CD4-positive, alpha-beta T cell treated with Interleukin-10 for 1 hour (primary cell): ENCODE data around the gene BARHL2.

Experiments
- DNase-seq: peaks from one replicate; pipeline ENCODE4 v3.0.0-alpha.2; 2020

BARHL2 gene

DNA sequence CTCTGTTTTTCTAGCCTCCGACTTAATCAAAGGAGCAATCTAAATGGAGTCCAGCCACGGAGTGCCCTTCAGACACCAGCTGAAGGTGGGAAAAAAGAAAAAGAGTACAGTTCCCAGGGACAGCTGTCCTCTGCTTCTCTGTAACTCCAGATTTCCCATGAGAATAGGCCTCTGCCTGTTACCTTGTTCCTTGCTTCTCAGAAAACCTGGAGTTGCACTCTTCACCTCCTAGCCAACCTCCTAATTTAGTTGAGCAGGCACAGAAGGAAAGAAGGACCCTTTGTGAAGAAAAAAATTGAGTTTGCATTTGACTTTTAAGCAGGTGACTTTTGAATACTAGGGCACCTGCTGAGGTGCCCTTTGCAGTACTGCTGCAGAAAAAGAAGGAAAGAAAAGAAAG, 8.3 kb downstream of the BARHL2 start:
- DNase-seq = no peak

DNA sequence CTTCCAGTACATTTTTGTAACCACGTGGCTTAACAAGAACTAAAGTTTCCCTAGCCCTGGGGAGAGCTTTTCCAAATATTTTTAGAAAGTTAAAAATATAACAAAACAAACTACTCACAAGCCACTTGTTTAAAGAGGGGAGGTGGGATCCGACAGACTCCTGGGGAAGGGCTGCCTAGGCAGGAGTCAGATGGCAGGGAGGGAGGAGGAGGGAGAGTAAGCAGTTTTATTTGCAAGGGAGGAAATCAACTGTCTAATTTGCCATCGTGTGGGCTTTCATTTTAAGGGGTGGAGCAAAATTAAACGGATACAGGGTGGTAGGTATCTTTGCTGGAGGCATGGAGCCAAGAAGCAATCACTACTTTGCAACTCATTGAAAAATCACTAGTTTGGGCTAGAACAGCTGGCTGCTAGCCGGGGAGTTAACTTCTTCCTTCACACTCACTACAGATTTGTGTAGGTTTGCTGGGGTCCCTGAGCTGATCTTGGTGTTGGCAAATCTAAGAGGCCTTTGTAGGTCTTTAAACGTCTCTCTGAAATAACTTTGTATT, 8.8 kb downstream of the BARHL2 start:
- DNase-seq = no peak

DNA sequence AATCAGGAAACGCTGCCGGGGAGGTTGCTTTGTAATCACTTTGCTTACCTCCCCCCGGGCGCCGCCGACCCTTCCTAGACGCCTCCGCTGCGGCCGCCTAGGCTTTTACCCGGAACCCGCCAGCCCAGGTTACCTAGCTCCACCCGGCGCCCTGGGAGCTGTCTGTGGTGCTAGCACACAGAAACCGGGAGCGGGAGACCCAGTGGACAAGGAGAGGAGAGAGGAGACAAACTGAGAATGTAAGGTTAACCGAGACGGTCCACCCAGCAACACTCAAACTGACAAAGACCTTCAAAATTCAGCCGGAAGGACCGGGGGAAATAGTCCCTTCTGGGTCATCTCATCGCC, 9.8 kb downstream of the BARHL2 start:
- no peak for DNase-seq

DNA sequence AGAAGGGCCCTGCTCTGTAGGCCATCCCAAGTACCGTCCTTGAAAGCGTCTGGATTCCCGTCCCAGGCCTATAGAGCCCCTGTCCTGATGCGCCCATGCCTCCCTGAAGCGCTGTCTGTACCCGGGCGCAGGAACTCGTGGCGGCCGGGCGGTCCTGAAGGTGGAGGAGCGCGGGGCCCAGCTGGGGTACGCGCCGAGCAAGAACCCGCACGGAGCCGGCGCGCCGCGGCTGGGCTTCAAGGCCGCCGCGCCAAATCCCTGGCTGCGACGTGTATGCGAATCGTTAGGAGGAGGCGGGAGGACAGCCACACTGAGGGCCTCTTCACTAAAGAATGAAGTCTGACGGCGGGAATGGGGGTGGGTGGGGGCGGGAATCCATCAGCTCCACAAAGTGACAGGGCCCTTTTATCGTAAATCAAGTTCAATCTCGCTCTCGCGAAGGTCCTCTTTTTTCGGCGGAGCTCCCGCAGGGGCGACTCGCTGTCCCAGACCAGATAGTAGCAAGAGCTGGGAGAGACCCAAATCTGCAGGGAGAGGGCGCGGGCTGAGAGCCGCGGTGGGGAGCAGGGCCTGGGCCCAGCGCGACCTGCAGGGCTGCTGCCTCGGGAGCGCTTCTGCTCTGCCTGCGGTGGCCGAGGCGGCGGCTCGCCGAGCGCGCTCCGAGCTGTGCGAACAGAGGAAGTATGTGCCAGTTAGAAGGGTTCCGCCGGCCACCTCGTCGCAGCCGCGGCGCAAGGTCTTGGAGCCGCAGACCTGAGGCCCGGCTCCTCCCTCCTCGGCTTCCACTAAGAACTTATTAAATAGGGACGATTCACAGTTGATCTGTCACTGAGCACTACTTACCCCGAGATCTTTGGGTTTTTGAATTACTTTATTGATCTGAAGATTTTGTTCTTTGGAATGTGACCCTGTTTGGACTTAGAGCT, 10.4 kb downstream of the BARHL2 start:
- DNase-seq = no peak

- DNase-seq = no peak
Measured at GRCh38 chr1:90705956-90706355, 11.1 kb downstream of the BARHL2 start.

DNA sequence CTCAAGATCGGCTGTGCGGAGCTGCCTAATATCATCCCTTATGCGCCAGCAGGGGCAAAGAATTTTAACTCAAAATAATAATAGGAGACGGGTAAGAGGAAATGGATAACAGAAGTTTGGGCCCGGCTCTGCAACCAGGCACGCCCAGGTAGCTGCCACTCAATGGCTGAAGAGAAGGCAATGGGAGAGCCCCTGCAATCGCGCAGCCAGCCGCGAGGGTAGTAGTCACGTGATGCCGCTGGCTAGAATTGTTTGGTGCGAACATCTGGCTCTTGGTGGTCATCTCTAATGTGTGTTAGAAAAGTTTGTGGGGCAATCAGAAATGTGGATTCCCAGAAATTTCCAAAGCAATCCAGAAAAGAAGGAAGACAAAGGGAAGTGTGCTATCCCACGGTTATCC, 12.3 kb downstream of the BARHL2 start:
- no peak for DNase-seq

- DNase-seq = no peak
Measured at GRCh38 chr1:90694846-90695245, 22.3 kb downstream of the BARHL2 start.

GRCh38 chr1:90687747-90688146, 29.4 kb downstream of the BARHL2 start:
- DNase-seq = no peak

DNA sequence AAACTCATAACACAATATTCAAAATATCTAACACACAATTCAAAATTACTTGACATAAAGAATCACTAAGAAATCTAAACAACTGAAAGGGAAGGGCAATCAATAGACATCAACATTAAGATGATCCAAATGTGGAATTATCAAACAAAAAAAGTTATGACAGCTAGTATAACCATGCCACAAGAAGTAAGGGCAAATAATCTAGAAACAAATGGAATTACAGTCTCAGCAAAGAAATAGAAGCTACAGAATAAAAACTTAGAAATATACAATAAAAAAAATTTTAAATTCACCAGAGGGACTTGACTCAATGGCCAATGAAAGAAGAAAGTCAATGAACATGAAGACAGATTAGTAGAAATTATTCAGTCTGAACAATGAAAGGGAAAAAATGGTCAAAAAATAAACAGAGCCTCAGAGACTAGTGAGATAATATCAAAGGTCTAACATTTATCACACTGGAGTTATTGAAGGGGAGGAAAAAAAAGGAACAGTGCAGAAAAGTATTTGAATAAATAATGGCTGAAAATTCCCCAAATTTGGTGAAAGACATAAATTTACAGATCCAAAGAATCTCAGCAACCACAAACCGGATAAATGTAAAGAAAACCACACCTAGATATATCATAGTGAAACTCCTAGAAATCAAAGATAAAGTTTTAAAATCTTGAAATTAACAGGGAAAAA, 41.8 kb downstream of the BARHL2 start:
- DNase-seq = no peak

DNA sequence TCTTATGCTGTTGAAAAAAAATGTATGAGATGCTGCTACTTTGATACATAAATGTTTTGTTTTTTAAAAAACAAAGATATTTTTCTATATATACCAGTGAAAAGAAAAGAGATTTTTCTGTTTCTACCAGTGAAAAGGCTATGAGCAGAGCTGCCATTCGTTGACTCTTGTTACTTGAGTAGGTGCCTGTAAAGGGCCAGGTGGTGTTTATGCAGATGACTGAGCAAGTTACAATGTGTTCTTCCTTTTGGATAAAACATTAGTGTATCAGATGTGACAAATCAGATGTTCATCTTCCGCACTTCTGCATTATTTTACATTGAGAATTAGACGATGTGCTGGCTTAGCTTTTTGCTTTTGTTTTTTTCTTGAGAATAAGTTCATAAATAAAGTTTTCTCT, 45.4 kb downstream of the BARHL2 start:
- DNase-seq = no peak

GRCh38 chr1:90671251-90671650, 45.9 kb downstream of the BARHL2 start:
- DNase-seq = no peak
